ENCODE measurements around the gene CATSPERZ. TPM values are rescaled to one million over a fixed set of nuclear protein-coding genes. Genes with fewer than 3 reads are reported as not detected.

The CATSPERZ gene
- polyA plus RNA-seq, 1 donor from 2014 or later: not detected

GRCh38 chr11:64285885-64286800, 14.0 kb upstream of the CATSPERZ start:
- TF ChIP-seq CTCF (IDR thresholded peaks at IDR 0.05; ENCODE audit: poor library complexity, severe bottlenecking): peak; percentile 20
- no peak for TF ChIP-seq REST (IDR thresholded peaks at IDR 0.05; ENCODE audit: borderline replicate concordance)
- TF ChIP-seq RAD21 (conservative IDR thresholded peaks at IDR 0.05): no peak
- Histone ChIP-seq H3K27me3 (ENCODE audit: insufficient read depth, low read depth, low read length) (peaks cover 19% of the 10 kb centered on the region), H3K4me3 (ENCODE audit: low read length) (peak overlapping the region; percentile 90), H2AFZ (ENCODE audit: low read depth, low read length) (peak overlapping the region; percentile 4), H3K9me3 (ENCODE audit: low read length) (no peaks in the 10 kb centered on the region), H3K79me2 (replicated peaks; ENCODE audit: insufficient read depth, low read length) (peaks cover 11% of the 10 kb centered on the region), H3K9ac (ENCODE audit: low read length) (peak overlapping the region; percentile 93), H4K20me1 (ENCODE audit: insufficient read depth) (no peaks in the 10 kb centered on the region), H3K36me3 (ENCODE audit: insufficient read depth, low read length) (no peaks in the 10 kb centered on the region), H3K9me2 (ENCODE audit: insufficient read depth, low read length) (no peaks in the 10 kb centered on the region), H3F3A (ENCODE audit: insufficient read depth, low read length, poor library complexity, severe bottlenecking) (no peaks in the 10 kb centered on the region), H3K27ac (ENCODE audit: low read length) (peak overlapping the region; percentile 56), H3K4me2 (ENCODE audit: low read length) (peak overlapping the region; percentile 81)

GRCh38 chr11:64286801-64287159, 13.4 kb upstream of the CATSPERZ start:
- Histone ChIP-seq H3K4me2 (ENCODE audit: low read length) (peak overlapping the region; percentile 81), H3K36me3 (ENCODE audit: insufficient read depth, low read length) (no peaks in the 10 kb centered on the region), H3K9ac (ENCODE audit: low read length) (peak overlapping the region; percentile 93), H3K27ac (ENCODE audit: low read length) (no peak overlapping the region), H3K9me2 (ENCODE audit: insufficient read depth, low read length) (no peaks in the 10 kb centered on the region), H4K20me1 (ENCODE audit: insufficient read depth) (no peaks in the 10 kb centered on the region), H3K27me3 (ENCODE audit: insufficient read depth, low read depth, low read length) (peaks cover 24% of the 10 kb centered on the region), H3K4me3 (ENCODE audit: low read length) (peak overlapping the region; percentile 90), H3F3A (ENCODE audit: insufficient read depth, low read length, poor library complexity, severe bottlenecking) (no peaks in the 10 kb centered on the region), H3K9me3 (ENCODE audit: low read length) (no peaks in the 10 kb centered on the region), H3K79me2 (replicated peaks; ENCODE audit: insufficient read depth, low read length) (peaks cover 11% of the 10 kb centered on the region), H2AFZ (ENCODE audit: low read depth, low read length) (no peak overlapping the region)
- TF ChIP-seq REST (IDR thresholded peaks at IDR 0.05; ENCODE audit: borderline replicate concordance) (no peak), TAF1 (IDR thresholded peaks at IDR 0.05; ENCODE audit: low read depth) (no peak), POLR2AphosphoS5 (IDR thresholded peaks at IDR 0.05) (no peak), EP300 (conservative IDR thresholded peaks at IDR 0.05; ENCODE audit: poor library complexity, severe bottlenecking) (no peak), EZH2 (IDR thresholded peaks at IDR 0.05; ENCODE audit: borderline replicate concordance, insufficient read depth, low read length, poor library complexity, severe bottlenecking) (no peak), CTCF (IDR thresholded peaks at IDR 0.05; ENCODE audit: poor library complexity, severe bottlenecking) (no peak), MXI1 (conservative IDR thresholded peaks at IDR 0.05; ENCODE audit: poor library complexity, severe bottlenecking) (no peak), RAD21 (conservative IDR thresholded peaks at IDR 0.05) (no peak), SMC3 (conservative IDR thresholded peaks at IDR 0.05; ENCODE audit: poor library complexity) (no peak)

Data from neural cell (in vitro differentiated cells).